ENCODE results near the gene PP2D1.
A peak's percentile ranks its signal among the peaks of the same experiment; 100 is the strongest.
"Not testable (repeated sequence)": the region's sequence is repeated elsewhere in the genome, so short reads cannot be mapped to it uniquely, and the experiment has no call there.

Gene PP2D1

DNA sequence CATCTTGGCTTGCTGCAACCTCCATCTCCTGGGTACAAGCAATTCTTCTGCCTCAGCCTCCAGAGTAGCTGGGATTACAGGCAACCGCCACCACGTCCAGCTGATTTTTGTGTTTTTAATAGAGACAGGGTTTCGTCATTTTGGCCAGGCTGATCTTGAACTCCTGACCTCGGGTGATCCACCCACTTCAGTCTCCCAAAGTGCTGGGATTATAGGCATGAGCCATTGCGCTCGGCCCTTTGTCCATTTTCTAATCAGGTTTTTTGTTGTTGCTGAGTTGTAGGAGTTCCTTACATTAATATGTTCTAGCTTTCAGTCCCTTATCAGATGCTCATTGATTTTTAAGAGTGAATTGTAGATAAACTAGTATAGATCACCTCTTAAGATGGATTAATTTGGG lies 44.9 kb downstream of the PP2D1 start:
- Histone ChIP-seq H3K36me3 (peaks cover 49 to 88% (median 63%) of the 10 kb centered on the region in 11 experiments), H3K4me2 (no peak overlapping the region; a peak in 1 of 22 replicates), H4K20me1 (peaks cover 26 to 100% (median 84%) of the 10 kb centered on the region in 11 experiments), H3K4me1 (peaks cover 0 to 17% (median 3%) of the 10 kb centered on the region in 10 experiments; a peak in 7 of 20 replicates), H3K9me3 (replicated peaks in 1 of 11) (peaks cover 0 to 18% (median 11%) of the 10 kb centered on the region in 11 experiments; a peak in 8 of 22 replicates), H3K27ac (no peak overlapping the region), H3K27me3 (no peaks in the 10 kb centered on the region), H3K4me3 (no peak overlapping the region), H3K9ac (no peak overlapping the region)
- no peak for TF ChIP-seq Cebpa-rat (IDR thresholded peaks at IDR 0.05)

DNA sequence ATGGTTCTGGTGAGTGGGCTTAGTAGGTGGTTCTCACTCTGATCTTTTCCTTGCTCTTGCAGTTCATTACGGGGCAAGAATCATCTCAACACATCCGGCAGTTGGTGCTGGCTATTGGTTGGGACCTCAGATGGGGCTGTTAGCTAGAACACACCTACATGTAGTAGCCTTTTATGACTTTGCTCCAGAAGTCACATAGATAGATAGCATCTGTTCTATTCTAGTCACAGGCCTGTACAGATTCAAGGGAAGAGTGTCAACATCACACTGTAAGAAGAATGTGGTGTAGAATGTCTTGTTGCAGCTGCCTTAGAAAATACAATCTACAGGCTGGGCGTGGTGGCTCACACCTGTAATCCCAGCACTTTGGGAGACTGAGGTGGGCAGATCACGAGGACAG lies 50.1 kb downstream of the PP2D1 start:
- peaks cover 0 to 15% (median 0%) of the 10 kb centered on the region in 10 experiments; a peak in 2 of 20 replicates for H3K4me1 ChIP-seq
- H4K20me1 ChIP-seq: peaks cover 45 to 100% (median 93%) of the 10 kb centered on the region in 11 experiments
- H3K36me3 ChIP-seq: peaks cover 34 to 91% (median 67%) of the 10 kb centered on the region in 11 experiments
- no peak overlapping the region for H3K4me2 ChIP-seq
- no peak for TF ChIP-seq Cebpa-rat (IDR thresholded peaks at IDR 0.05)
- H3K4me3 ChIP-seq: no peak overlapping the region
- H3K9me3 ChIP-seq (replicated peaks in 1 of 11): peaks cover 0 to 18% (median 11%) of the 10 kb centered on the region in 11 experiments; a peak in 8 of 22 replicates
- no peak overlapping the region for H3K27ac ChIP-seq
- no peak overlapping the region for H3K9ac ChIP-seq
- no peaks in the 10 kb centered on the region for H3K27me3 ChIP-seq

DNA sequence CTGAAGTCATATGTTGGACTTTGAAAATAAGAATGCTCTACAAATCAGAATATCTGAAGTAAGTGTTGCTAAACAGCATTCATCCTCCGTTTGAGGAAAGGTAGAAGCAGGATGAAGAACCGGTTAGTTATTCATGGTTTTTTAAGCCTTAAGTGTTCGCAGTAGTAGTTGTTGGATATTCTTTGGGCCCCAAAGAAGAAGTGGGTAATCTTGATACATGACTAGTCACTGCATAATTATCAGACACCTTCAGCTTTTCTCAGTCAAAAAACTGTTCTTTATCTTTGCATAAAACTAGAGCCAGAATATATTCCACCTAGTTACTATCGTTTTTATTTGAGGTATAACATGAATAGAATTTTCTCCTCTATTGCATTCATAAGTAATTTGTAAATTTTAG lies 51.4 kb downstream of the PP2D1 start:
- Histone ChIP-seq H3K36me3 (peaks cover 32 to 91% (median 66%) of the 10 kb centered on the region in 11 experiments), H3K4me1 (peaks cover 0 to 6% (median 0%) of the 10 kb centered on the region in 10 experiments; a peak in 2 of 20 replicates), H4K20me1 (peaks cover 45 to 100% (median 91%) of the 10 kb centered on the region in 11 experiments; a peak in 21 of 22 replicates)

DNA sequence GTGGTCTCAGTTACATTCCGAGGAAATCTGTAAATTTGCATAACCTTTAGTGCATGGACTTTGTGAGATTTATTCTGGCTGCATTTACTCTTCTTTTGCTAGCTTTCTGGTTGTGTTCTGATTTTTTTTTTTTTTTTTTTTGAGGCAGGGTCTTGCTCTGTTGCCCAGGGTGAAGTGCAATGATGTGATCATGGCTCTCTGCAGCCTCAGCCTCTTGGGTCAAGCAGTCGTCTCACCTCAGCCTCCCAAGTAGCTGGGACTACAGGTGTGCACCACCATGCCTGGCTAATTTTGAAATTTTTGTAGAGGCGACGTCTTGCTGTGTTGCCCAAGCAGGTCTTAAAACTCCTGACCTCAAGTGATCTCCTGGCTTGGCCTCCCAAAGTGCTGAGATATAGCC lies 52.6 kb downstream of the PP2D1 start:
- no peaks in the 10 kb centered on the region for H3K27me3 ChIP-seq
- no peak overlapping the region for H3K27ac ChIP-seq
- H3K9me3 ChIP-seq (replicated peaks in 1 of 11): peaks cover 0 to 4% (median 0%) of the 10 kb centered on the region in 11 experiments; a peak in 2 of 22 replicates
- H3K36me3 ChIP-seq: peaks cover 32 to 91% (median 66%) of the 10 kb centered on the region in 11 experiments
- H3K4me2 ChIP-seq: no peak overlapping the region
- no peak for TF ChIP-seq Cebpa-rat (IDR thresholded peaks at IDR 0.05)
- 0 out of 20 replicates have a peak, but pooled peaks cover 0 to 5% (median 0%) of the 10 kb centered on the region in 10 experiments for H3K4me1 ChIP-seq
- H4K20me1 ChIP-seq: peaks cover 45 to 100% (median 91%) of the 10 kb centered on the region in 11 experiments; a peak in 20 of 22 replicates
- no peak overlapping the region for H3K4me3 ChIP-seq
- H3K9ac ChIP-seq: no peak overlapping the region

More for the DNA sequence above, 51.4 kb downstream of the PP2D1 start:
- Histone ChIP-seq H3K4me3 (no peak overlapping the region), H3K27ac (no peak overlapping the region), H3K27me3 (no peaks in the 10 kb centered on the region), H3K9me3 (replicated peaks in 1 of 11) (peaks cover 0 to 14% (median 7%) of the 10 kb centered on the region in 11 experiments; a peak in 7 of 22 replicates), H3K4me2 (no peak overlapping the region), H3K9ac (no peak overlapping the region)
- TF ChIP-seq Cebpa-rat (IDR thresholded peaks at IDR 0.05): no peak

DNA sequence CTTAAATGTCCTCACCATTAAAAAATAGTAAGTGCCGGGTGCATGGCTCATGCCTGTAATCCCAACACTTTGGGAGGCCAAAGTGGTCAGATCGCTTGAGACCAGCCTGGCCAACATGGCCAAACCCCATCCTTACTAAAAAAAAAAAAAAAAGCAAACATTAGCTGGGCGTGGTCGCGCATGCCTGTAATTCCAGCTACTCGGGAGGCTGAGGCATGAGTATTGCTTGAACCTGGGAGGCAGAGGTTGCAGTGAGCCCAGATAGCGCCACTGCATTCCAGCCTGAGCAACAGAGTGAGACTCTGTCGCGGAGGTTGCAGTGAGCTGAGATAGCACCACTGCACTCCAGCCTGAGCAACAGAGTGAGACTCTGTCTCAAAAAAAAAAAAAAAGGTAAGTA lies 54.7 kb downstream of the PP2D1 start:
- H3K36me3 ChIP-seq: peaks cover 49 to 95% (median 78%) of the 10 kb centered on the region in 11 experiments
- H3K9ac ChIP-seq; H3K9me3 ChIP-seq (replicated peaks in 1 of 11); H3K27ac ChIP-seq; H3K27me3 ChIP-seq; H3K4me1 ChIP-seq; H3K4me3 ChIP-seq; H3K4me2 ChIP-seq: not testable (repeated sequence)
- peaks cover 57 to 100% (median 93%) of the 10 kb centered on the region in 11 experiments; a peak in 19 of 22 replicates for H4K20me1 ChIP-seq

DNA sequence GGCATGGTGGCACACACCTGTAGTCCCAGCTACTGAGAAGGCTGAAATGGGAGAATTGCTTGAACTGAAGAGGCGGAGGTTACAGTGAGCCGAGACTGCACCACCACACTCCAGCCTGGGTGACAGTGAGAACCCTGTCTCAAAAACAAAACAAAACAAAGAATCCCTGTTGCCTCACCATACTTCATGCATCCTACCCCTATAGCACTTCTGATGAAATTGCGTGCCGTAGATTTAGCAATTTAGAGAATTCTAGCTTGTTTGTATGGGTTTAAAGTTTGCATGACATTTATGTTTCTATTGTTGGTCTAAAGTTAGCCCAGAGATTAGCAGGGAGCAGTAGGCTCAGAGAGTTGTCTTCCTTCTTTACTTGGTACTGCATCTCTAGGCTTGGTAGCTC lies 57.4 kb downstream of the PP2D1 start:
- Histone ChIP-seq H3K36me3 (peaks cover 66 to 91% (median 86%) of the 10 kb centered on the region in 11 experiments), H3K27ac (no peak overlapping the region), H3K4me2 (no peak overlapping the region), H3K4me3 (no peak overlapping the region), H3K4me1 (peaks cover 0 to 32% (median 3%) of the 10 kb centered on the region in 10 experiments; a peak in 15 of 20 replicates), H3K9me3 (replicated peaks in 1 of 11) (no peaks in the 10 kb centered on the region), H3K27me3 (no peaks in the 10 kb centered on the region), H3K9ac (no peak overlapping the region), H4K20me1 (peaks cover 48 to 100% (median 93%) of the 10 kb centered on the region in 11 experiments; a peak in 19 of 22 replicates)
- TF ChIP-seq Cebpa-rat (IDR thresholded peaks at IDR 0.05): no peak

DNA sequence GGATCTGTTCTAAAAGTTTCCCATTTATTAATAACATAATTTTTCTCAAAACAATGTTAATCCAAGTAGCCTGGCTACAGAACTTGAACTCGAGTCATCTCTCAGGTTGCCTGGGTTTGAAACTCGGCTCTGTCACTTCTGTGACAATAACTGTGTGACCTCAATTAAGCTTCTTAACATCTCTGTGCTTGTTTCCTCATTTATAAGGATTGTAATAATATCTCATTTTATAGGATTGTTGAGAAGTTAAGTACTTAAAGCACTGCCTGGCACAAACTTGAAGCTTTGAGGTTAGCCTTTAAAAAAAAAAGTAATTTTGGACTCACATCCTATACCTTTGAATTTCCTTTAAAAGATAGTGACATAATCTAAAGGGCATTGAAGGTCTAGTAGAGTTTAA lies 61.7 kb downstream of the PP2D1 start:
- Histone ChIP-seq H3K9me3 (replicated peaks in 1 of 11) (no peaks in the 10 kb centered on the region; a peak in 1 of 22 replicates), H3K9ac (peak overlapping the region in 2 of 11 experiments; percentile 99; a peak in 3 of 22 replicates), H4K20me1 (peaks cover 24 to 79% (median 67%) of the 10 kb centered on the region in 11 experiments; a peak in 19 of 22 replicates), H3K4me3 (no peak overlapping the region), H3K27me3 (no peaks in the 10 kb centered on the region), H3K4me1 (peaks cover 15 to 56% (median 26%) of the 10 kb centered on the region in 10 experiments), H3K36me3 (peaks cover 45 to 61% (median 51%) of the 10 kb centered on the region in 11 experiments), H3K4me2 (peak overlapping the region in 3 of 11 experiments; percentile 79 to 95 (median 94); a peak in 4 of 22 replicates), H3K27ac (no peak overlapping the region)
- no peak for TF ChIP-seq Cebpa-rat (IDR thresholded peaks at IDR 0.05)

DNA sequence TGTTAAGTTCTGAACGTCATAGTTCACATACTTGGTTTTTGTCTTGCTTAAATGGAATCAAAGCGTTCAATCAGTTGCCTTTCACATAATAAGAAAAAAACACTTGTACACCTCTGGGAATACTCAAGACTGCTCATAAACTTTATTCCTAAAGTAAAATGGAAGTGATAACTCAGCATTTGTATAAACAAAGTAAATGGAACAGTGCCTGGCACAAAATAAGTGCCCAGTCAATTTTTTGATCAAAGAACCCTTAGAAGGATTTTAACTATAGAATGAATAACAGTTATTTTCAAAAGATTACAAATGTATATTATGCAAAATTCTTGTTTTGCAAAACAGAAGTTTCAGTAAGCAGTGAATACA lies 63.9 kb downstream of the PP2D1 start:
- no peak for TF ChIP-seq Cebpa-rat (IDR thresholded peaks at IDR 0.05)
- peak overlapping the region; percentile 83 to 99 (median 91) for H3K27ac ChIP-seq

DNA sequence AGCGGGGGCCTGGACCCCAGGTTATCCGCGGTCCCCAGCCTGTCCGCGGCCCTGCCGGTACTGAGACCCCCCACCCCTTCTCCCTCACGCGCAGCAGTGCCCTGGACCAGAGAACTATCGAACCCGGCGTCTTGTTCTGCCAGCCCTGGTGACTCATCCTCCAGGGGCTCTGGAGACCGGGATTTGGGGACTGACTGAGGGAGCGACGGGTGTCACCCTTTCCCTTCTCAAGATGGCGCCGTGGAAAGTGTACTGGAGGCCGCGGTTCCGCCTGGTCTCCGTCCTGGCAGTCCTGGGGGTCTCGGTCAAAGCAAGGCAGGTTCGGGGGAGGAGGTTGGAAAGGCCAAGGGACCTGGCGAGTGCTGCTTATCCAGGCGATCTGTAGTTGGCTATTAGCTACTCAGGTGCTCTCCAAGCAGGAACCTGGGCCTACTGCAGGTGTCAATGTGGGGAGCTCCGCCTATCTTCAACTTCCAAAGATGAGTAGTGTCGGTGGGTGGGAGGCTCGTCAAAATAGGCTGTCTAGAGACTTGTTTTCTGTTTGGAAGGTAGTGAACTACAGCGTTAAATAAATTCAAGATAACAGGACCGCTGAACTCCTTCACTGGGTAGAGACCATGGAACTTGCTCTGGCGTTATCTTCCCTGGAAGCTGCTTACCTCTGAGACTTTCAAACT lies 64.4 kb downstream of the PP2D1 start:
- Histone ChIP-seq H3K36me3 (peaks cover 19 to 35% (median 24%) of the 10 kb centered on the region in 11 experiments), H3K27me3 (no peaks in the 10 kb centered on the region), H3K9me3 (replicated peaks in 1 of 11) (peaks cover 0 to 2% (median 0%) of the 10 kb centered on the region in 11 experiments; a peak in 2 of 22 replicates), H3K4me3 (peak overlapping the region; percentile 95 to 100 (median 98)), H3K4me2 (peak overlapping the region; percentile 70 to 95 (median 86)), H4K20me1 (peaks cover 10 to 53% (median 42%) of the 10 kb centered on the region in 11 experiments; a peak in 18 of 22 replicates), H3K27ac (peak overlapping the region; percentile 83 to 99 (median 91)), H3K4me1 (peaks cover 15 to 55% (median 26%) of the 10 kb centered on the region in 10 experiments), H3K9ac (peak overlapping the region; percentile 88 to 99 (median 91))
- TF ChIP-seq Cebpa-rat (IDR thresholded peaks at IDR 0.05): no peak

More for the DNA sequence above, 63.9 kb downstream of the PP2D1 start:
- Histone ChIP-seq H3K4me2 (peak overlapping the region; percentile 70 to 95 (median 86)), H3K36me3 (peaks cover 24 to 40% (median 30%) of the 10 kb centered on the region in 11 experiments), H3K27me3 (no peaks in the 10 kb centered on the region), H3K9me3 (replicated peaks in 1 of 11) (no peaks in the 10 kb centered on the region; a peak in 1 of 22 replicates), H3K4me1 (peaks cover 15 to 56% (median 26%) of the 10 kb centered on the region in 10 experiments), H4K20me1 (peaks cover 10 to 58% (median 47%) of the 10 kb centered on the region in 11 experiments; a peak in 18 of 22 replicates), H3K9ac (peak overlapping the region; percentile 88 to 99 (median 91)), H3K4me3 (peak overlapping the region; percentile 95 to 100 (median 98))
